HepG2 (cell line): ENCODE measurements around the gene CBFA2T2.

Experiments used
- MBNL3 ChIP-seq: fragments of 250-450 bp; sonication (Bioruptor Pico); conservative IDR thresholded peaks from 2 replicates; pipeline ENCODE4 v1.8.0; 2022; ENCODE audit warnings: mild to moderate bottlenecking, inconsistent platforms
- NBN ChIP-seq: fragments of 450-650 bp; conservative IDR thresholded peaks from 2 replicates; pipeline ENCODE4 v1.6.1; 2017
- NR2F1 ChIP-seq, 2 experiments: fragments of 450-650 bp in 1 of 2; formaldehyde crosslinking in 1 of 2; IDR thresholded peaks; 2 replicates each; pipeline versions ENCODE4 v1.5.0 to v1.6.1; 2016 to 2020; ENCODE audit warnings: mild to moderate bottlenecking in 1 of 2, missing compliant biosample characterization in 1 of 2, missing genetic modification reagents in 1 of 2, moderate library complexity in 1 of 2
- RBFOX2 ChIP-seq: fragments of 200-400 bp; formaldehyde crosslinking; IDR thresholded peaks from 2 replicates; pipeline ENCODE4 v1.6.1; 2017; ENCODE audit warnings: low read depth, mild to moderate bottlenecking, low read length
- SP2 ChIP-seq: sonication (generic); formaldehyde crosslinking; IDR thresholded peaks from 2 replicates; pipeline ENCODE4 v1.5.1; 2020; ENCODE audit warnings: mild to moderate bottlenecking, missing genetic modification reagents
- SRSF4 ChIP-seq: fragments of 200-400 bp; formaldehyde crosslinking; IDR thresholded peaks from one replicate; pipeline ENCODE4 v1.6.1; 2018; ENCODE audit warnings: mild to moderate bottlenecking, low read depth, low read length, moderate library complexity; ENCODE audit not compliant: poor library complexity, severe bottlenecking
- ZNF138 ChIP-seq: sonication (generic); formaldehyde crosslinking; IDR thresholded peaks from 2 replicates; pipeline ENCODE4 v1.5.0; 2020; ENCODE audit warnings: mild to moderate bottlenecking, low read depth, missing genetic modification reagents
- TF ChIP-seq, protein P1 (sequence below): sonication (generic); formaldehyde crosslinking; IDR thresholded peaks from 2 replicates; pipeline ENCODE4 v1.5.0; 2020; ENCODE audit warnings: mild to moderate bottlenecking, missing genetic modification reagents, moderate library complexity
- TF ChIP-seq, protein P2 (sequence below): sonication (generic); formaldehyde crosslinking; IDR thresholded peaks from 2 replicates; pipeline ENCODE4 v1.5.1; 2020; ENCODE audit warnings: mild to moderate bottlenecking, missing genetic modification reagents, moderate library complexity
- TF ChIP-seq, protein P3 (sequence below): sonication (generic); formaldehyde crosslinking; IDR thresholded peaks from 2 replicates; pipeline ENCODE4 v1.5.0; 2020; ENCODE audit warnings: missing genetic modification reagents, mild to moderate bottlenecking, borderline replicate concordance

DNA sequence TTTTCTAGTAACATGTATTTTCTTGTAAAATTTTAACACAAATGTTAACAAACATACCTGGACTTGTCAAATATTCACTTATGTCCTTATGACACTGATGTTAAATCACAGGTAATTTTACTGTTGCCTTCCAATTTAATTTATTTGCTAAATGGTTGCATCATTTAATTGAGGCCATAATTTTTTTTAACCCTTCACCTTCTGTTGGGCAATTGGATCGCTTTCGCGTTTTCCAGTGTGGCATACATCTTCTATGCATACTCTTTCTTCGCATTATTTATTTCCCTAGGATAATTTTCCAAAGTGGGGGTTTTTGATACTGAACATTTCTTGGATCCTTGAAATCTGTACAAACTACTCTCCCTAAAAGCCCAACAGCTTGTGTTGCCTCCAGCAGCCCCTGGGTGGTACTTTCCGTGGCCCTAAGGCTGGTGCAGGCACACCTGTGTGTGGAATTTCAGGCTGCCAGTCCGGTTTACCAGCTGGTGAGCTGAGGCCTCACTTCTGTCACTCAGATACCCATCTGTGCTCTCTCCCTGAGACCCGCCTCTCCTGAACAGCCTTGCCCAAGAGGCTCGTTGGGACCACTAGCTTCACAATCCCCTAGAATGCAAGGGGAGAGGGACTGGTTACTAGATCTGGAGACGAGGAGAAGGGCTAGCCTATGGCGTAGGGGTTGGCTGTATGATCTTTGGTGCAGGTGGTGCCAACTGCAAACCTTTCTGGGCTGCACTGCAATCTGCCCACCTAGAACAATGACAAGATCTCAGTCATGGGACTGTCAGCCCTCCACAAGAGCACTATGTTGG, 161.1 kb downstream of the CBFA2T2 start:
- TF ChIP-seq SP2, result no peak
- TF ChIP-seq RBFOX2, result no peak
- TF ChIP-seq NBN, result no peak
- TF ChIP-seq NR2F1 (CRISPR knock-in tag; IDR thresholded peaks at IDR 0.05), result peak in 1 of 2 experiments; percentile 11; a peak in 1 of 4 replicates
- TF ChIP-seq, protein P1, sequence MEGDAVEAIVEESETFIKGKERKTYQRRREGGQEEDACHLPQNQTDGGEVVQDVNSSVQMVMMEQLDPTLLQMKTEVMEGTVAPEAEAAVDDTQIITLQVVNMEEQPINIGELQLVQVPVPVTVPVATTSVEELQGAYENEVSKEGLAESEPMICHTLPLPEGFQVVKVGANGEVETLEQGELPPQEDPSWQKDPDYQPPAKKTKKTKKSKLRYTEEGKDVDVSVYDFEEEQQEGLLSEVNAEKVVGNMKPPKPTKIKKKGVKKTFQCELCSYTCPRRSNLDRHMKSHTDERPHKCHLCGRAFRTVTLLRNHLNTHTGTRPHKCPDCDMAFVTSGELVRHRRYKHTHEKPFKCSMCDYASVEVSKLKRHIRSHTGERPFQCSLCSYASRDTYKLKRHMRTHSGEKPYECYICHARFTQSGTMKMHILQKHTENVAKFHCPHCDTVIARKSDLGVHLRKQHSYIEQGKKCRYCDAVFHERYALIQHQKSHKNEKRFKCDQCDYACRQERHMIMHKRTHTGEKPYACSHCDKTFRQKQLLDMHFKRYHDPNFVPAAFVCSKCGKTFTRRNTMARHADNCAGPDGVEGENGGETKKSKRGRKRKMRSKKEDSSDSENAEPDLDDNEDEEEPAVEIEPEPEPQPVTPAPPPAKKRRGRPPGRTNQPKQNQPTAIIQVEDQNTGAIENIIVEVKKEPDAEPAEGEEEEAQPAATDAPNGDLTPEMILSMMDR (CRISPR knock-in tag), result no peak
- TF ChIP-seq SRSF4, result no peak
- TF ChIP-seq, protein P2, sequence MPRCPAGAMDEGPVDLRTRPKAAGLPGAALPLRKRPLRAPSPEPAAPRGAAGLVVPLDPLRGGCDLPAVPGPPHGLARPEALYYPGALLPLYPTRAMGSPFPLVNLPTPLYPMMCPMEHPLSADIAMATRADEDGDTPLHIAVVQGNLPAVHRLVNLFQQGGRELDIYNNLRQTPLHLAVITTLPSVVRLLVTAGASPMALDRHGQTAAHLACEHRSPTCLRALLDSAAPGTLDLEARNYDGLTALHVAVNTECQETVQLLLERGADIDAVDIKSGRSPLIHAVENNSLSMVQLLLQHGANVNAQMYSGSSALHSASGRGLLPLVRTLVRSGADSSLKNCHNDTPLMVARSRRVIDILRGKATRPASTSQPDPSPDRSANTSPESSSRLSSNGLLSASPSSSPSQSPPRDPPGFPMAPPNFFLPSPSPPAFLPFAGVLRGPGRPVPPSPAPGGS (CRISPR knock-in tag), result no peak
- TF ChIP-seq ZNF138 (CRISPR knock-in tag), result no peak
- TF ChIP-seq MBNL3 (CRISPR knock-in tag), result no peak
- TF ChIP-seq, protein P3, sequence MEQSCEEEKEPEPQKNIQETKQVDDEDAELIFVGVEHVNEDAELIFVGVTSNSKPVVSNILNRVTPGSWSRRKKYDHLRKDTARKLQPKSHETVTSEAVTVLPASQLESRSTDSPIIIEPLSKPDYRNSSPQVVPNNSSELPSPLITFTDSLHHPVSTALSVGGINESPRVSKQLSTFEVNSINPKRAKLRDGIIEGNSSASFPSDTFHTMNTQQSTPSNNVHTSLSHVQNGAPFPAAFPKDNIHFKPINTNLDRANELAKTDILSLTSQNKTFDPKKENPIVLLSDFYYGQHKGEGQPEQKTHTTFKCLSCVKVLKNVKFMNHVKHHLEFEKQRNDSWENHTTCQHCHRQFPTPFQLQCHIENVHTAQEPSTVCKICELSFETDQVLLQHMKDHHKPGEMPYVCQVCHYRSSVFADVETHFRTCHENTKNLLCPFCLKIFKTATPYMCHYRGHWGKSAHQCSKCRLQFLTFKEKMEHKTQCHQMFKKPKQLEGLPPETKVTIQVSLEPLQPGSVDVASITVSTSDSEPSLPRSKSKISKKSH (CRISPR knock-in tag), result no peak
